ENCODE data around the gene ADAMTS6. TPM values are rescaled to one million over a fixed set of nuclear protein-coding genes. Genes with fewer than 3 reads are reported as not detected.

ADAMTS6 gene
- total and polyA plus RNA-seq, 2 of the 13 experiments (the other 11 are each of a cell fraction or from before 2014, with no cell fraction given) = 3.1 to 8.2 TPM

GRCh38 chr5:65481635-65482295 lies at the start of gene ADAMTS6 (continued):
- TF ChIP-seq HBP1 (CRISPR knock-in tag; IDR thresholded peaks at IDR 0.05; ENCODE audit: low read depth) (no peak; the same call in 1 of the 2 replicates), NR1H2 (CRISPR knock-in tag; IDR thresholded peaks at IDR 0.05; ENCODE audit: borderline replicate concordance, low read depth) (no peak), ZNF670 (CRISPR knock-in tag; IDR thresholded peaks at IDR 0.05; ENCODE audit: borderline replicate concordance) (no peak), GZF1 (CRISPR knock-in tag; IDR thresholded peaks at IDR 0.05) (no peak), ZNF264 (CRISPR knock-in tag; IDR thresholded peaks at IDR 0.05) (no peak), GATA4 (IDR thresholded peaks at IDR 0.05; ENCODE audit: borderline replicate concordance, low read depth) (no peak), ELF1 (CRISPR knock-in tag; IDR thresholded peaks at IDR 0.05) (no peak), SRSF9 (IDR thresholded peaks at IDR 0.05; ENCODE audit: borderline replicate concordance, insufficient read depth, low read depth, low read length, poor library complexity, severe bottlenecking) (no peak), FOXO1 (CRISPR knock-in tag; IDR thresholded peaks at IDR 0.05) (no peak), ELF3 (CRISPR knock-in tag; IDR thresholded peaks at IDR 0.05) (no peak), RAD21 (CRISPR knock-in tag; IDR thresholded peaks at IDR 0.05) (no peak), TGIF2 (CRISPR knock-in tag; IDR thresholded peaks at IDR 0.05) (no peak), ZNF414 (CRISPR knock-in tag; IDR thresholded peaks at IDR 0.05) (no peak), NONO (IDR thresholded peaks at IDR 0.05) (no peak), NONO (CRISPR knock-in tag; conservative IDR thresholded peaks at IDR 0.05) (no peak), ZNF329 (CRISPR knock-in tag; IDR thresholded peaks at IDR 0.05; ENCODE audit: low read depth) (no peak), BRCA1 (CRISPR knock-in tag; IDR thresholded peaks at IDR 0.05) (no peak), ZNF605 (CRISPR knock-in tag; IDR thresholded peaks at IDR 0.05) (peak; percentile 25; the same call in 1 of the 2 replicates), ZNF879 (CRISPR knock-in tag; IDR thresholded peaks at IDR 0.05) (no peak), MNT (IDR thresholded peaks at IDR 0.05) (peak; percentile 67), GTF3A (CRISPR knock-in tag; conservative IDR thresholded peaks at IDR 0.05) (no peak), ZNF616 (CRISPR knock-in tag; IDR thresholded peaks at IDR 0.05; ENCODE audit: low read depth) (no peak)
- TF ChIP-seq, protein P1, sequence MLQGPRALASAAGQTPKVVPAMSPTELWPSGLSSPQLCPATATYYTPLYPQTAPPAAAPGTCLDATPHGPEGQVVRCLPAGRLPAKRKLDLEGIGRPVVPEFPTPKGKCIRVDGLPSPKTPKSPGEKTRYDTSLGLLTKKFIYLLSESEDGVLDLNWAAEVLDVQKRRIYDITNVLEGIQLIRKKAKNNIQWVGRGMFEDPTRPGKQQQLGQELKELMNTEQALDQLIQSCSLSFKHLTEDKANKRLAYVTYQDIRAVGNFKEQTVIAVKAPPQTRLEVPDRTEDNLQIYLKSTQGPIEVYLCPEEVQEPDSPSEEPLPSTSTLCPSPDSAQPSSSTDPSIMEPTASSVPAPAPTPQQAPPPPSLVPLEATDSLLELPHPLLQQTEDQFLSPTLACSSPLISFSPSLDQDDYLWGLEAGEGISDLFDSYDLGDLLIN (CRISPR knock-in tag; IDR thresholded peaks at IDR 0.05; ENCODE audit: borderline replicate concordance) = no peak
- TF ChIP-seq, protein P2, sequence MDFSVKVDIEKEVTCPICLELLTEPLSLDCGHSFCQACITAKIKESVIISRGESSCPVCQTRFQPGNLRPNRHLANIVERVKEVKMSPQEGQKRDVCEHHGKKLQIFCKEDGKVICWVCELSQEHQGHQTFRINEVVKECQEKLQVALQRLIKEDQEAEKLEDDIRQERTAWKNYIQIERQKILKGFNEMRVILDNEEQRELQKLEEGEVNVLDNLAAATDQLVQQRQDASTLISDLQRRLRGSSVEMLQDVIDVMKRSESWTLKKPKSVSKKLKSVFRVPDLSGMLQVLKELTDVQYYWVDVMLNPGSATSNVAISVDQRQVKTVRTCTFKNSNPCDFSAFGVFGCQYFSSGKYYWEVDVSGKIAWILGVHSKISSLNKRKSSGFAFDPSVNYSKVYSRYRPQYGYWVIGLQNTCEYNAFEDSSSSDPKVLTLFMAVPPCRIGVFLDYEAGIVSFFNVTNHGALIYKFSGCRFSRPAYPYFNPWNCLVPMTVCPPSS (IDR thresholded peaks at IDR 0.05) = no peak
